ENCODE measurements around the gene AOC2.

Gene AOC2, protein sequence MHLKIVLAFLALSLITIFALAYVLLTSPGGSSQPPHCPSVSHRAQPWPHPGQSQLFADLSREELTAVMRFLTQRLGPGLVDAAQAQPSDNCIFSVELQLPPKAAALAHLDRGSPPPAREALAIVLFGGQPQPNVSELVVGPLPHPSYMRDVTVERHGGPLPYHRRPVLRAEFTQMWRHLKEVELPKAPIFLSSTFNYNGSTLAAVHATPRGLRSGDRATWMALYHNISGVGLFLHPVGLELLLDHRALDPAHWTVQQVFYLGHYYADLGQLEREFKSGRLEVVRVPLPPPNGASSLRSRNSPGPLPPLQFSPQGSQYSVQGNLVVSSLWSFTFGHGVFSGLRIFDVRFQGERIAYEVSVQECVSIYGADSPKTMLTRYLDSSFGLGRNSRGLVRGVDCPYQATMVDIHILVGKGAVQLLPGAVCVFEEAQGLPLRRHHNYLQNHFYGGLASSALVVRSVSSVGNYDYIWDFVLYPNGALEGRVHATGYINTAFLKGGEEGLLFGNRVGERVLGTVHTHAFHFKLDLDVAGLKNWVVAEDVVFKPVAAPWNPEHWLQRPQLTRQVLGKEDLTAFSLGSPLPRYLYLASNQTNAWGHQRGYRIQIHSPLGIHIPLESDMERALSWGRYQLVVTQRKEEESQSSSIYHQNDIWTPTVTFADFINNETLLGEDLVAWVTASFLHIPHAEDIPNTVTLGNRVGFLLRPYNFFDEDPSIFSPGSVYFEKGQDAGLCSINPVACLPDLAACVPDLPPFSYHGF

DNA sequence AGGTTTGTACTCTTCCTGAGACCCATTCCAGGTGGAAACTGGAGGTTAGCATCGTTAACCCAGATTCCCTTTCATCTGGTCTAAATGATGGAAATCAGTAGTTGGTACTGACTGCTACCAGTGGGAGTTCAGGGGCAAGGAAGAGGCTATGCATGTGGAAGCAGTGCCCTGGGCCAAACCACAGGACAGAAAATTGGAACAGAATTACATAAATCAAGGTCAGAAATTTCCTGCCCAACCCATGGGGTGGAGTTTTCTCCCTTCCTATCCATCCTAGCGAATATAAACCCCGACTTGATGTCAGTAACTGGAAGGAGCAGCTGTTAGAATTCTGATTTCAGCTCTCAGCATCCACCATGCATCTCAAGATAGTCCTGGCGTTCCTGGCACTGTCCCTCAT is at the start of gene AOC2:
Gene AOC2 (plus strand): TSS at position 310 of the 400 bp plus-strand sequence. CDS start 47 bp downstream, at position 357.
- Histone ChIP-seq H3K4me3 (no peak within 1 kb of the TSS), H3K27me3 (ENCODE audit: low read depth) (no peaks in the 10 kb centered on the region), H3K9me3 (no peaks in the 10 kb centered on the region), H3K4me1 (no peaks in the 10 kb centered on the region), H3K36me3 (replicated peaks) (peaks cover 61% of the 10 kb centered on the region)
- DNase-seq (ENCODE audit: low spot score in 2 of 2), result no peak
- in situ Hi-C loops (cut with MboI; ENCODE audit: low sequenced_read_pairs), result loop anchor here (25.0 kb wide), 1 partner anchor 493 kb away; no protein-coding TSS in a partner anchor

DNA sequence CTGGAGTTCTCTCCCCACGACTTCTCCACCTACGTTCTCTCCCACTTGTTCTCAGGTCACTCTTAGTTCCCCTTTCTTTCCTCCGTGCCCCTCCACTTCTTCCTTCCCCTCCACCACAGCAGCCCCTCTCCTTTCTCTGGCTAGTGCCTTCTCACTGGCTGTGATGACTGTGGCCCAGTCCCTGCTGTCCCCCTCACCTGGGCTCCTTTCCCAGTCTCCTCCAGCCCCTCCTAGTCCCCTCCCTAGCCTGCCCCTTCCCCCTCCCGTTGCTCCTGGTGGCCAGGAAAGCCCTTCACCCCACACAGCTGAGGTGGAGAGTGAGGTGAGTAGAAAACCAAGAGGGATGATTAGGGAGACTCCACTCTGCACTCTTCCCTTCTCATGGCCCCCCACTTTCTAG is 49.3 kb upstream of the AOC2 start:
- DNase-seq (ENCODE audit: low spot score in 2 of 2), result no peak

DNA sequence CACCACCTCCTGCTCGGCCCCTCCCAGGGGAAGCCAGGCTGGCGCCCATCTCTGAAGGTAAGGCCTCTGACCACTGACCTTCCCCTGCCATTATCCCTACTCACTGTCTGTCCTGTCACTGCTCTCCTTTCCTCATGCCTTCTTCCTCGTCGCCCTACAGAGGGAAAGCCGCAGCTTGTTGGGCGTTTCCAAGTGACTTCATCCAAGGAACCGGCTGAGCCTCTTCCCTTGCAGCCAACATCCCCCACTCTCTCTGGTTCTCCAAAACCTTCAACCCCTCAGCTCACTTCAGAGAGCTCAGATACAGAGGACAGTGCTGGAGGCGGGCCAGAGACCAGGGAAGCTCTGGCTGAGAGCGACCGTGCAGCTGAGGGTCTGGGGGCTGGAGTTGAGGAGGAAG is 48.9 kb upstream of the AOC2 start:
- in situ Hi-C loops (cut with MboI; ENCODE audit: low sequenced_read_pairs), result no loop called here
- no peak for DNase-seq (ENCODE audit: low spot score in 2 of 2)
- Histone ChIP-seq H3K27me3 (ENCODE audit: low read depth) (no peaks in the 10 kb centered on the region), H3K9me3 (no peaks in the 10 kb centered on the region), H3K36me3 (replicated peaks) (peaks cover 11% of the 10 kb centered on the region), H3K4me1 (peaks cover 7% of the 10 kb centered on the region), H3K4me3 (no peak overlapping the region)

More for the DNA sequence above, 49.3 kb upstream of the AOC2 start:
- in situ Hi-C loops (cut with MboI; ENCODE audit: low sequenced_read_pairs), result no loop called here
- Histone ChIP-seq H3K4me3 (no peak overlapping the region), H3K4me1 (peaks cover 7% of the 10 kb centered on the region), H3K27me3 (ENCODE audit: low read depth) (no peaks in the 10 kb centered on the region), H3K9me3 (no peaks in the 10 kb centered on the region), H3K36me3 (replicated peaks) (peaks cover 11% of the 10 kb centered on the region)

DNA sequence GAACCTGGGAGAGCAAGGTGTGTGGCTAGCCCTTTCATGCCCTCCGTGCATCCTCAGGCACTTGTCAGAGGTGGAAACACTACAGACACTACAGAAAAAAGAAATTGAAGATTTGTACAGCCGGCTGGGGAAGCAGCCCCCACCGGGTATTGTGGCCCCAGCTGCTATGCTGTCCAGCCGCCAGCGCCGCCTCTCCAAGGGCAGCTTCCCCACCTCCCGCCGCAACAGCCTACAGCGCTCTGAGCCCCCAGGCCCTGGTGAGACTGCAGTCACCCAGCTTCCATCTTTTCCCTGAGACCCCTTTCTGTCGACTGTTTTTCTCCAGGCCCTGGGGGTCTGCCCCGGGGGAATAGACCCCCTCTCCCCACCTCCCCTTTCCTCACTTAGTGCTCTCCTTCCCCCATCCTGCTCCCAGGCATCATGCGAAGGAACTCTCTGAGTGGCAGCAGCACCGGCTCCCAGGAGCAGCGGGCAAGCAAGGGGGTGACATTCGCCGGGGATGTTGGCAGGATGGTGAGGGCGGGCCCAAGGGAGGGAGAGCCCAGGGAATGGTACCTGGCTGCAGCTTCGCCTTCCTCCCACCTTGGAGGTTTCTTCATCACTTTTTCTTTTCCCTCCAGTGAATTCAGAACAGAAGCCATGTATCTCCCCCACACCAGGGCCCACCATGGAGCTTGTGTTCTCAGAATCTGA is 48.2 kb upstream of the AOC2 start:
- no peak overlapping the region for H3K4me3 ChIP-seq
- H3K36me3 ChIP-seq (replicated peaks), result peaks cover 11% of the 10 kb centered on the region
- H3K9me3 ChIP-seq, result no peaks in the 10 kb centered on the region
- H3K27me3 ChIP-seq (ENCODE audit: low read depth), result no peaks in the 10 kb centered on the region
- no peak for DNase-seq (ENCODE audit: low spot score in 2 of 2)
- peaks cover 7% of the 10 kb centered on the region for H3K4me1 ChIP-seq
- in situ Hi-C loops (cut with MboI; ENCODE audit: low sequenced_read_pairs), result no loop called here

DNA sequence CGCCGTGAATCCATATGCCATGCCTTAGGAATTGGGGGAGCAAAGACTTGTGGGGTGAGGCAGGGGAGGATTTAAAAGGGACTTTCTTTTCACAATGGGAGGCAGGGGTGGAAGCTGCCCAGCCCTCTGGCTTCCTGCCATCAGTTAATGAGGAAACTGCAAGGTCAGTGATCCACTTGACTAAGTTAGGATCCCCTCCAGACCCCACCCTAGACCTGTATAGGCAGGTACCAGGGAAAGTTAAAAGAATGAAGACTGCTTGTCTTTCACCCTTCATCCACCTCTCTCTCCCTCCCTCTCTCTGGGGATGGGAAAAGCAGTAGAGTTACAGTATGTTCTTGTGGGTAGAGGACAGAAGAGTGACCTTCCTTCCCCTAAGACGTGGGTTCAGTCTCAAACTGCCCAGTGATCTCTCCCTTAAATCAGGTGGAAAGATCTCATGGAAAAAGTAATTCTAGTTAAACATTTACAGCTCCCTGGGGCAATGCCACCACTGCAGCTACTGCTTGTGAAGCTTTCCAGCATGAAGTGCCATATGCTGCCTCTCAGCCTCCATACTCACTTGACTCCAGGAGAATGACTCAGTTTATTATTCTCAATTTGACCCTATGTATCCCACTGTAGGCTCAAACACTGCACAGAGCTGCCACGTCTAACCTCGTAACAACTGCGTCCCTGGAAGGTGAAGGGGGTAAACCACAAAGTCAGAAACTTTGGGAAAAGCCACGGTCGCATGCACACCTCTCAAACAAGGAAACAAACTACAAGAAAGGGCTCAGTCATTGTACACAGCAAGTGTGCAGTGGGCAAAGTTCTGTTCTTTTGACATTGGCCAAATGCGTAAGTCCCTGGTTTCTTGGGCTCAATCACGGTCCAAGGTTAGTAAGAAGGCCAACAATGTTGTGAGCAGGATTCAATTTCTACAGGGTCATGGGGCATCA is 47.0 kb upstream of the AOC2 start:
- no peak for DNase-seq (ENCODE audit: low spot score in 2 of 2)
- H3K4me3 ChIP-seq, result peak overlapping the region; percentile 88
- no peaks in the 10 kb centered on the region for H3K9me3 ChIP-seq
- H3K4me1 ChIP-seq, result peaks cover 7% of the 10 kb centered on the region
- peaks cover 11% of the 10 kb centered on the region for H3K36me3 ChIP-seq (replicated peaks)
- peaks cover 5% of the 10 kb centered on the region; the same call in 1 of the 2 replicates for H3K27me3 ChIP-seq (ENCODE audit: low read depth)
- in situ Hi-C loops (cut with MboI; ENCODE audit: low sequenced_read_pairs), result no loop called here

DNA sequence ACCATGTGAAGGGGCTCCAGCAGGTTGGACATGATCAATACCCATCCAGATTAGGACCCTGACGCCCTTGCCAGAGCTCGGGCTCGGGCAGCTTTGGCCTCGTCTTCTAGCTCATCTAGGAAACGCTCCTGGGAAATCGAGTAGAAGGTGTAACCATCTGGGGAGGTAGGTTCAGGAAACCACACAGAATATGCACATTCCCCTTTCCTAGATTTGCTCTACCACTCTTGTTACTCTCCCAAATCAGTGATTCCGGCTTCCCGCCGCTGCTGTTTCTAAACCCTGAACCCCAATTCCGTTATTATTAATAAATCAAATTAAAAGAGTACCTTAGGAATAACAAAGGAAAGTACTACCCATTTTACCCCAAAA is 46.4 kb upstream of the AOC2 start:
- H3K9me3 ChIP-seq, result no peaks in the 10 kb centered on the region
- in situ Hi-C loops (cut with MboI; ENCODE audit: low sequenced_read_pairs), result no loop called here

DNA sequence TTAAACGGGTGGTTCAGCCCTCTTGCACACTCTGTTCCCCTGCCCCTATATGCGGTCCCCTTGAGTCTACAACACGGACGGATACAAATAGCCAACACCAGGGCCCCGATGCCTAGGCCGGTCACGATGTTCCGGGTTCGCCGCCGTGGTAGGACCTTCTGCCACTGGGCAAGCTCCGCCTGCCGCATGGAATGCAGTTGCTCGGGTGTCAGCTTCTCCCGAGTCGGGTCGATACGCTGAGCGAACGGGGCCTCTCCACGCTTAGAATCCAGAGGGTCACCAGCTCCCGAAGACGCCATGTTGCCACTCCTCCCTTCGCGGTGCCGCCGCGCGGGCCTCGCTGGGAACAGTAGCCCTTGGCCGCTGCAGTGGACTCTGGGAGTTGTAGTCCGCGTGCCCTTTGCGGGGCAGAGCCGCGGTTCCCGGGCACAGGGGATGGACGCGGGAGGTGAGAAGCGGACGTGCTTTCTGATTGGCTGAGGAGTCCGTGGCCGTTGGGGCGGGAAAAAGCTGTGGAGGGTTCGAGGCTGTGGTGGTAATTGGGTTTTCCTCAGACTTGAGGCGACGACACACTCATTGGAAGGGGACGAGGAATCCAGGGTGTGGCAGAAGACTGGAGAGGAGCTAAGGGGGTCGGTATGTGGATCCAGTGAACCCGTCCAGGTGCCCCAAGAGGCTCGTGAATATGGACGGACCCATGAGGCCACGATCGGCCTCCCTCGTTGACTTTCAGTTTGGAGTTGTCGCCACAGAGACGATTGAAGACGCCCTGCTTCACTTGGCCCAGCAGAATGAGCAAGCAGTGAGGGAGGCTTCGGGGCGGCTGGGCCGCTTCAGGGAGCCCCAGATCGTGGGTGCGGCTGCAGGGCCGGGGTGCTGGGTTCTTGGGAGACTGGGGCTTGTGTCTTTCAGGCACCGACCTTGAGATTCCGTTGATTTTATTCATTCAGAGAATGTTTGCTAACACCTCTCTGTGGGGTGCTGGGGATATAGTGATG is 45.7 kb upstream of the AOC2 start, which contains the start of the genes CNTD1 and COA3:
Gene CNTD1 (plus strand): TSS at position 479 of the 998 bp plus-strand sequence. CDS start 207 bp downstream, at position 686.
Gene COA3 (minus strand): TSS at position 322 of the 998 bp plus-strand sequence. CDS start 23 bp downstream, at position 299.
- in situ Hi-C loops (cut with MboI; ENCODE audit: low sequenced_read_pairs), result no loop called here
- Histone ChIP-seq H3K4me3 (peak within 1 kb of the TSS; percentile 88), H3K27me3 (ENCODE audit: low read depth) (peaks cover 7% of the 10 kb centered on the region; the same call in 1 of the 2 replicates), H3K4me1 (peaks cover 7% of the 10 kb centered on the region), H3K9me3 (no peaks in the 10 kb centered on the region), H3K36me3 (replicated peaks) (peaks cover 11% of the 10 kb centered on the region)
- DNase-seq (ENCODE audit: low spot score in 2 of 2), result peak; percentile 86 to 94

More for the DNA sequence above, 46.4 kb upstream of the AOC2 start:
- Histone ChIP-seq H3K36me3 (replicated peaks) (peaks cover 11% of the 10 kb centered on the region), H3K27me3 (ENCODE audit: low read depth) (peaks cover 7% of the 10 kb centered on the region; the same call in 1 of the 2 replicates), H3K4me3 (peak overlapping the region; percentile 88), H3K4me1 (peaks cover 7% of the 10 kb centered on the region)
- no peak for DNase-seq (ENCODE audit: low spot score in 2 of 2)

DNA sequence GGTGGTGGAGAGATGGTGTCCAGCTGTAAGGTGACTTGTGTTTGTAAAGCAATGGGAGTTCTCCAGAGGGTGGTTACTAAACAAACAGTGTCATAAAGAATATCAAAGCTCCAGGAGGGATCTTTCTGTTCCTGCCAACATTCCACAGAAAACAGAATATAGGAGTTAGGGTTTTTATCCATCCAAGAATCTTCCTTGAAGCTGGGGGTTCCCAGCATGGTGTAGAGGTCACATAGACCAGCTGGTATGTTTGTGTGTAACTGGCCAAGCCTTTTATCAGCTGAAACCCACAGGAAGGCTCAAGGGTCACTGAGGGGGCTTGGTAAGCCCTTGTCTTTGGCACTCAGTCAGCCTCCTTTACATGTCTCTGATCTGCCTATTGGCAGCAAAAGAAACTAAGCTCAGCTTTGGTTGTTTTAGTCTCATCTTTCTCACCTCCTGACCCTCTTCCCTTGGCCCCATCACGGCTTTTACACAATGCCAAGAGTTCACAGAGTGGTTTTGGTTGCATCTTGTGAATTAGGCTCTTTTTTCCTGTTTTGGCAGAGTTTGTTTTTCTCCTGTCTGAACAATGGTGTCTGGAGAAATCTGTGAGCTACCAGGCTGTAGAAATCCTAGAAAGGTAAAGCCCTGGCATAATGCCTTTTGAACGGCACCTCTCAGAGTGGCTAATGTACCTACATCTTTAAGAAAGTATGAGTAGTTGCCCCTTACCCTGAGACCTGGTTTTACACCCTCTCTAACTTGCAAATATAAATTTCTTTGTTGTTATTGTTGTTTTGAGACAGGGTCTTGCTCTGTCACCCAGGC is 41.1 kb upstream of the AOC2 start:
- in situ Hi-C loops (cut with MboI; ENCODE audit: low sequenced_read_pairs), result no loop called here
- no peak overlapping the region for H3K4me3 ChIP-seq
- peaks cover 7% of the 10 kb centered on the region; the same call in 1 of the 2 replicates for H3K27me3 ChIP-seq (ENCODE audit: low read depth)
- H3K4me1 ChIP-seq, result no peaks in the 10 kb centered on the region
- no peaks in the 10 kb centered on the region for H3K9me3 ChIP-seq
- no peaks in the 10 kb centered on the region for H3K36me3 ChIP-seq (replicated peaks)
- DNase-seq (ENCODE audit: low spot score in 2 of 2), result no peak

DNA sequence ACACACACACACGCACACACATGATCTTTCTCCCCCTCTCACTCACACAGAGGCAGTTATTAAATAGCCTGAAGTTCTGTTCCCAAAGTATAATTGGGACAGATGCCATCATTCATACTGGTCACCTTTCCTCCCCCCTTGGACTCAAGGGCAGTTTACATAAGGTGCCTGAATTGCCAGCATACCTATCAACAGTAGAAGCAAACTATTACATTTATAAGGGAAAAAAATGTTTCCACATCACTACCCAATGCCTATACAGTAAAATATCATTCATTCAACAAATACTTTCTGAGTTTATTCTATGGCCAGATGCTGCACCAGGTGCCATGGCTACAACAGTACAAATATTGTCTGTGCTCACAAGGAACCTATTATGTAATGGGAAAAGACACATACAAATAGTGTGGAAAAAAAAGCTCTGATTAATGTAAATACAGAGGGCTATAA is 39.4 kb upstream of the AOC2 start:
- no peaks in the 10 kb centered on the region for H3K9me3 ChIP-seq
- H3K27me3 ChIP-seq (ENCODE audit: low read depth), result peaks cover 7% of the 10 kb centered on the region; the same call in 1 of the 2 replicates
- no peak for DNase-seq (ENCODE audit: low spot score in 2 of 2)
- H3K4me3 ChIP-seq, result no peak overlapping the region
- H3K4me1 ChIP-seq, result no peaks in the 10 kb centered on the region
- H3K36me3 ChIP-seq (replicated peaks), result no peaks in the 10 kb centered on the region; the same call in 1 of the 2 replicates
- in situ Hi-C loops (cut with MboI; ENCODE audit: low sequenced_read_pairs), result no loop called here

DNA sequence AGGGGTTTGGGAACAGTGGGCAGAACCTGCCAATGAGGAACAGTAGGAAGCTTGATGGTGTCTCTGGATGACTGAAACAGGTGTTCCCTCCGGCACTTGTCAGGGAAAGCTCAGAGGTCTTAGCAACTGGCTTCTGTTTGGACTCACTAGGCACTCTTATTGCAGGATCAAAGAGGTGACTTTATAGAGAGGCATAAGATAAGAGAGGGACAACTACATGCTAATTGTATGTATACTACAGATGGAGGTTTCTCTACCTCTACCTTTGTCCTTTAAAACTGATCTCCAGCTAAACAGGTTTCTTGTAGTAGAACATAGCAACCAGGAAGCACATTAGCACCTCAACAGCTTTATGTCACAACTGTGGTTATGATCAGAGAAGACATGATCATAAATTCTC is 38.1 kb upstream of the AOC2 start:
- in situ Hi-C loops (cut with MboI; ENCODE audit: low sequenced_read_pairs), result no loop called here
- no peak for DNase-seq (ENCODE audit: low spot score in 2 of 2)
- no peaks in the 10 kb centered on the region for H3K9me3 ChIP-seq
- H3K27me3 ChIP-seq (ENCODE audit: low read depth), result peaks cover 7% of the 10 kb centered on the region; the same call in 1 of the 2 replicates
- no peaks in the 10 kb centered on the region for H3K4me1 ChIP-seq
- peaks cover 13% of the 10 kb centered on the region for H3K36me3 ChIP-seq (replicated peaks)
- H3K4me3 ChIP-seq, result no peak overlapping the region

DNA sequence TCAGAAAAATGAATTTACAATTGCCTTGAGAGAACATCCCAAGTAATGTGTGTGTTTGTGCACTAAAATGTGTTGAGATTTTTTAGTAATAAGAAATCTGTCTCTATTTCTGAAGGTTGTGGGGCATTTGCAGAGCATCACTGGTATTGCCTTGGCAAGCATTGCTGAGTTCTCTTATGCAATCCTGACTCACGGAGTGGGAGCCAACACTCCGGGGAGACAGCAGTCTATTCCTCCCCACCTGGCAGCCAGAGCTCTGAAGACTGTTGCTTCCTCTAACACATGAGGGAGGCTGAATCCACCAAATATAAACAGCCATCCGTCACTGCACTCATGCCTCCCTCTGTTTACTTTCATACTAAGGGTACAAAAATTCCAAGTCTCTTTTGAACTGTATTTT is 35.1 kb upstream of the AOC2 start:
- Histone ChIP-seq H3K4me3 (no peak overlapping the region), H3K36me3 (replicated peaks) (peaks cover 30% of the 10 kb centered on the region), H3K4me1 (no peaks in the 10 kb centered on the region), H3K9me3 (no peaks in the 10 kb centered on the region), H3K27me3 (ENCODE audit: low read depth) (no peaks in the 10 kb centered on the region)
- in situ Hi-C loops (cut with MboI; ENCODE audit: low sequenced_read_pairs), result no loop called here
- DNase-seq (ENCODE audit: low spot score in 2 of 2), result no peak
